ENCODE data around the gene DSCAML1.

DNA sequence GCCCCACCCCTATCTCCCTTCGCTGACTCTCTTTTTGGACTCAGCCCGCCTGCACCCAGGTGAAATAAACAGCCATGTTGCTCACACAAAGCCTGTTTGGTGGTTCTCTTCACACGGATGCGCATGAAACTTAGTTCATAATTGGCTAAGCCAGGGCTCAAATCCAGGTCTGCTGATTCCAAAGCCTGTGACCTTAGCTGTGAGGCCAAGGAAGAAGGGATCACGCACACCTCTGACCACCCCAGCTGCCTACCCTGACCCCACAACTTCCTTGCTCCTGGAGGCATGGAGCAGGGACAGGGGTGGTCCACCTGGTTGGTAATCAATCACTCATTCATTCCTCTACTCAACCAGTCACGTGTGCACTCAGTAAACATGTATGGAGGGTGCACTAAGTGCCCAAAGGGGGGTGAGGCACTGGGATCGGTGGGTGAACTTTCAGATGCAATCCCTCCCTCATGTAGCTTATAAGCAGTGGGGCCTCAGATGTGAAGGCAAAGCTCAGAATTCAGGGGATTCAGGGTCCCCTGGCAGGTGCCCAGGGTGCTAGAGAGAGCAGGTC lies 17.3 kb upstream of the DSCAML1 start:
- TF ChIP-seq, protein P1, sequence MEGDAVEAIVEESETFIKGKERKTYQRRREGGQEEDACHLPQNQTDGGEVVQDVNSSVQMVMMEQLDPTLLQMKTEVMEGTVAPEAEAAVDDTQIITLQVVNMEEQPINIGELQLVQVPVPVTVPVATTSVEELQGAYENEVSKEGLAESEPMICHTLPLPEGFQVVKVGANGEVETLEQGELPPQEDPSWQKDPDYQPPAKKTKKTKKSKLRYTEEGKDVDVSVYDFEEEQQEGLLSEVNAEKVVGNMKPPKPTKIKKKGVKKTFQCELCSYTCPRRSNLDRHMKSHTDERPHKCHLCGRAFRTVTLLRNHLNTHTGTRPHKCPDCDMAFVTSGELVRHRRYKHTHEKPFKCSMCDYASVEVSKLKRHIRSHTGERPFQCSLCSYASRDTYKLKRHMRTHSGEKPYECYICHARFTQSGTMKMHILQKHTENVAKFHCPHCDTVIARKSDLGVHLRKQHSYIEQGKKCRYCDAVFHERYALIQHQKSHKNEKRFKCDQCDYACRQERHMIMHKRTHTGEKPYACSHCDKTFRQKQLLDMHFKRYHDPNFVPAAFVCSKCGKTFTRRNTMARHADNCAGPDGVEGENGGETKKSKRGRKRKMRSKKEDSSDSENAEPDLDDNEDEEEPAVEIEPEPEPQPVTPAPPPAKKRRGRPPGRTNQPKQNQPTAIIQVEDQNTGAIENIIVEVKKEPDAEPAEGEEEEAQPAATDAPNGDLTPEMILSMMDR (IDR thresholded peaks at IDR 0.05) = no peak
- no peak for TF ChIP-seq POLR2AphosphoS5 (IDR thresholded peaks at IDR 0.05)
